ENCODE data around the gene MIPOL1.

DNA sequence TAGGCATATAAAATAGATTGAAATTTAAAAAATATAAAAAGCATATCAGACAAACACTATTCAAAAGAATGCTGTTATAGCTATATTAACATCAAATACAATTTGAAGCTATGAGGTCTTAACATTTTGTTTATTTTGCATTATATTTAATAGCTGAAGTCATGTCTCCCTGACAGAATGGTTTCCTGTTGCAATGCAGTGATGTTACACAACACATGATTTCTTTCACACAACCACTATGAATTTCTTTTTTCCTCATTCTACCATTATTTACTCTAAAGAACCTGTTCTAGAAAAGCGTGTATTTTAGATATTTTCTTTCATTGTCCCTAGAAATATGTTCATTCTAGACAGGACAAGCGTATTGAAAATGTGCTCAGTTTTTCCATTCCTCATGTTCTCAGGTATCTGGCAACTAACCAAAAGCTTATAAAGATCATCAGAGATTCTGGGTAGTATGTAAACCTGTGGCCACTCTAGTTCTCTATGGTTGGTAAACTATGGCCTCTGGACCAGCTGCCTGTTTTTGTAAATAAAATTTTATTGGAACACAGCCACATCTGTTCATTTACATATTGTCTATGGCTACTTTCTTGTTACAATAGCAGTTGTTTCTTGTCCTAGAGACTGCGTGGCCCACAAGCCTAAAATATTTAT is 213.5 kb downstream of the MIPOL1 start:
- TF ChIP-seq, protein P1, sequence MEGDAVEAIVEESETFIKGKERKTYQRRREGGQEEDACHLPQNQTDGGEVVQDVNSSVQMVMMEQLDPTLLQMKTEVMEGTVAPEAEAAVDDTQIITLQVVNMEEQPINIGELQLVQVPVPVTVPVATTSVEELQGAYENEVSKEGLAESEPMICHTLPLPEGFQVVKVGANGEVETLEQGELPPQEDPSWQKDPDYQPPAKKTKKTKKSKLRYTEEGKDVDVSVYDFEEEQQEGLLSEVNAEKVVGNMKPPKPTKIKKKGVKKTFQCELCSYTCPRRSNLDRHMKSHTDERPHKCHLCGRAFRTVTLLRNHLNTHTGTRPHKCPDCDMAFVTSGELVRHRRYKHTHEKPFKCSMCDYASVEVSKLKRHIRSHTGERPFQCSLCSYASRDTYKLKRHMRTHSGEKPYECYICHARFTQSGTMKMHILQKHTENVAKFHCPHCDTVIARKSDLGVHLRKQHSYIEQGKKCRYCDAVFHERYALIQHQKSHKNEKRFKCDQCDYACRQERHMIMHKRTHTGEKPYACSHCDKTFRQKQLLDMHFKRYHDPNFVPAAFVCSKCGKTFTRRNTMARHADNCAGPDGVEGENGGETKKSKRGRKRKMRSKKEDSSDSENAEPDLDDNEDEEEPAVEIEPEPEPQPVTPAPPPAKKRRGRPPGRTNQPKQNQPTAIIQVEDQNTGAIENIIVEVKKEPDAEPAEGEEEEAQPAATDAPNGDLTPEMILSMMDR (IDR thresholded peaks at IDR 0.05; ENCODE audit: low read length): no peak
- TF ChIP-seq EZH2 (IDR thresholded peaks at IDR 0.05; ENCODE audit: borderline replicate concordance, low read length): no peak
